OCI-LY1 (cell line): ENCODE measurements around the gene NR1D2.

ENCODE experiments used
- H2AFZ ChIP-seq: fragments of 200-600 bp; sonication (generic), shearing (Covaris generic); 2 replicates; pipeline ENCODE4 v1.6.0; 2014; ENCODE audit warnings: antibody characterized with exemption, mild to moderate bottlenecking, low read length
- H3F3A ChIP-seq: fragments of 200-600 bp; sonication (generic), shearing (Covaris generic); 2 replicates; pipeline ENCODE4 v1.6.0; 2014; ENCODE audit warnings: mild to moderate bottlenecking, antibody characterized with exemption, low read length, moderate library complexity; ENCODE audit not compliant: insufficient read depth
- H3K27ac ChIP-seq: fragments of 200-600 bp; sonication (generic); 2 replicates; pipeline ENCODE4 v1.5.1; 2014; ENCODE audit warnings: low read length, mixed run types, mild to moderate bottlenecking, low read depth; ENCODE audit not compliant: poor library complexity, severe bottlenecking
- H3K27me3 ChIP-seq: fragments of 200-600 bp; sonication (generic); 2 replicates; pipeline ENCODE4 v1.6.0; 2014; ENCODE audit warnings: antibody characterized with exemption, mild to moderate bottlenecking, low read length, moderate library complexity; ENCODE audit not compliant: insufficient read depth
- H3K36me3 ChIP-seq: fragments of 200-600 bp; sonication (generic); 2 replicates; pipeline ENCODE4 v1.6.1; 2014; ENCODE audit warnings: mild to moderate bottlenecking, antibody characterized with exemption, low read length, moderate library complexity, mixed read lengths; ENCODE audit not compliant: insufficient read depth
- H3K4me1 ChIP-seq: fragments of 200-600 bp; sonication (generic); 2 replicates; pipeline ENCODE4 v1.5.1; 2014; ENCODE audit warnings: mild to moderate bottlenecking, low read length, moderate library complexity; ENCODE audit not compliant: insufficient read depth, severe bottlenecking
- H3K4me2 ChIP-seq: fragments of 200-600 bp; sonication (generic), shearing (Covaris generic); 2 replicates; pipeline ENCODE4 v1.6.1; 2014; ENCODE audit warnings: low read length
- H3K4me3 ChIP-seq: fragments of 200-600 bp; sonication (generic); 2 replicates; pipeline ENCODE4 v1.5.1; 2014; ENCODE audit warnings: low read length, low read depth, mild to moderate bottlenecking, mixed read lengths; ENCODE audit not compliant: poor library complexity, severe bottlenecking
- H3K79me2 ChIP-seq: fragments of 200-600 bp; shearing (Covaris generic); 2 replicates; pipeline ENCODE4 v1.6.1; 2016; ENCODE audit warnings: mixed run types, low read length, mixed read lengths; ENCODE audit not compliant: insufficient read depth
- H3K9ac ChIP-seq: fragments of 200-600 bp; sonication (generic), shearing (Covaris generic); 2 replicates; pipeline ENCODE4 v1.6.1; 2014; ENCODE audit warnings: mild to moderate bottlenecking, low read length, mixed read lengths
- H3K9me2 ChIP-seq: fragments of 200-600 bp; sonication (generic), shearing (Covaris generic); 2 replicates; pipeline ENCODE4 v1.6.1; 2014; ENCODE audit warnings: low read depth, mild to moderate bottlenecking, low read length, mixed read lengths
- H3K9me3 ChIP-seq: fragments of 200-600 bp; shearing (Covaris generic); 2 replicates; pipeline ENCODE4 v1.6.1; 2014; ENCODE audit warnings: low read length, mixed read lengths
- H4K20me1 ChIP-seq: fragments of 200-600 bp; sonication (generic), shearing (Covaris generic); 2 replicates; pipeline ENCODE4 v1.6.0; 2016; ENCODE audit warnings: mild to moderate bottlenecking, low read length; ENCODE audit not compliant: insufficient read depth
- EZH2 ChIP-seq: fragments of 200-600 bp; sonication (generic), shearing (Covaris generic); IDR thresholded peaks from 2 replicates; pipeline ENCODE4 v1.8.0; 2017; ENCODE audit warnings: borderline replicate concordance, mixed run types, mild to moderate bottlenecking, antibody characterized with exemption, low read length, moderate library complexity, mixed read lengths
- TF ChIP-seq, protein P1 (sequence below): fragments of 200-600 bp; sonication (generic), shearing (Covaris generic); IDR thresholded peaks from 2 replicates; pipeline ENCODE4 v1.5.1; 2017; ENCODE audit warnings: mild to moderate bottlenecking, antibody characterized with exemption, low read length, moderate library complexity, mixed read lengths

Gene NR1D2

DNA sequence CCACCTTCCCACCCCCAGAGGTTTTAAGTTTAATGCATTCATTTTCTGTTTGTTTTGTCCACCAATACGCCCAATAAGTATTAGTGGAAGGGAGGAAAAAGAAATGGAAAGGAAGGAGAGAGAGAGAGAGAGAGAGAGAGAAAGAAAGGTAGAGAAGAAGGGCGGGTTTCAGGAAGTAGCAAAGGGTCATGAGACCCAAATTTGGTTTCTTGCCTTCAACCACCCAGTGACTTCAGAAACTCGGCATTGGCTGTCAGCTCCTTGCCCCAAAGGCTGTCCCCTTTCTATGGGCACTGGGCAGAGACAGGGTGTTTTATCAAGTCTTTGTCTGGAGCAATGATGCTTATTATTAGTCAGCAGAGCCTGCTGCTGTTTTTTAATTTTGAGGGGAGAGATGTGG lies 13.5 kb upstream of the NR1D2 start:
- H3K9me2 ChIP-seq = no peaks in the 10 kb centered on the region

DNA sequence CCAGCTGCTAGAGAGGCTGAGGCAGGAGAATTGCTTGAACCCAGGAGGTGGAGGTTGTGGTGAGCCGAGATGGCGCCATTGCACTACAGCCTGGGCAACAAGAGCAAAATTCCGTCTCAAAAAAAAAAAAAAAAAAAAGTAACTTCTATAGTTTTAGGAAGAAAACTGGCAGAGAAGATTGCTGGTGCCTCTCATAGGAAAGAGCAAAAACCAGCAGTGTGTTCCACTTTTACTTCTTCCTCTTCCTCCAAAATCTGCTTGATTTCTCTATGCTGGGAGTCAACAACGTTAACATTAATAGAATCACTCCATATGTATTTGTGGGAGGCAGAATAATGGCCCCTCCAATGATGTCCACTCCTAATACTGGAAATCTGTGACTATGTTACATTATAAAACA lies 12.5 kb upstream of the NR1D2 start:
- Histone ChIP-seq H3K4me3 (no peak overlapping the region), H3K27ac (no peak overlapping the region), H3K79me2 (no peaks in the 10 kb centered on the region), H3K9me2 (no peaks in the 10 kb centered on the region), H3F3A (no peaks in the 10 kb centered on the region), H3K36me3 (no peaks in the 10 kb centered on the region), H3K9me3 (no peaks in the 10 kb centered on the region), H2AFZ (no peak overlapping the region), H3K4me2 (no peak overlapping the region), H3K4me1 (peaks cover 13% of the 10 kb centered on the region), H3K9ac (no peak overlapping the region), H4K20me1 (no peaks in the 10 kb centered on the region), H3K27me3 (no peaks in the 10 kb centered on the region)
- TF ChIP-seq, protein P1, sequence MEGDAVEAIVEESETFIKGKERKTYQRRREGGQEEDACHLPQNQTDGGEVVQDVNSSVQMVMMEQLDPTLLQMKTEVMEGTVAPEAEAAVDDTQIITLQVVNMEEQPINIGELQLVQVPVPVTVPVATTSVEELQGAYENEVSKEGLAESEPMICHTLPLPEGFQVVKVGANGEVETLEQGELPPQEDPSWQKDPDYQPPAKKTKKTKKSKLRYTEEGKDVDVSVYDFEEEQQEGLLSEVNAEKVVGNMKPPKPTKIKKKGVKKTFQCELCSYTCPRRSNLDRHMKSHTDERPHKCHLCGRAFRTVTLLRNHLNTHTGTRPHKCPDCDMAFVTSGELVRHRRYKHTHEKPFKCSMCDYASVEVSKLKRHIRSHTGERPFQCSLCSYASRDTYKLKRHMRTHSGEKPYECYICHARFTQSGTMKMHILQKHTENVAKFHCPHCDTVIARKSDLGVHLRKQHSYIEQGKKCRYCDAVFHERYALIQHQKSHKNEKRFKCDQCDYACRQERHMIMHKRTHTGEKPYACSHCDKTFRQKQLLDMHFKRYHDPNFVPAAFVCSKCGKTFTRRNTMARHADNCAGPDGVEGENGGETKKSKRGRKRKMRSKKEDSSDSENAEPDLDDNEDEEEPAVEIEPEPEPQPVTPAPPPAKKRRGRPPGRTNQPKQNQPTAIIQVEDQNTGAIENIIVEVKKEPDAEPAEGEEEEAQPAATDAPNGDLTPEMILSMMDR = no peak
- no peak for TF ChIP-seq EZH2

More for the DNA sequence above, 13.5 kb upstream of the NR1D2 start:
- H3K9ac ChIP-seq = no peak overlapping the region
- no peak overlapping the region for H3K4me3 ChIP-seq
- no peaks in the 10 kb centered on the region for H3F3A ChIP-seq
- no peaks in the 10 kb centered on the region for H3K27me3 ChIP-seq
- peaks cover 13% of the 10 kb centered on the region for H3K4me1 ChIP-seq
- H4K20me1 ChIP-seq = no peaks in the 10 kb centered on the region
- 0 out of 2 replicates have a peak overlapping the region, but pooled peaks have one; percentile 30 for H3K4me2 ChIP-seq
- H3K79me2 ChIP-seq = no peaks in the 10 kb centered on the region
- no peaks in the 10 kb centered on the region for H3K9me3 ChIP-seq
- TF ChIP-seq EZH2 = no peak
- TF ChIP-seq, protein P1 = no peak
- no peak overlapping the region for H3K27ac ChIP-seq
- peak overlapping the region; percentile 99 for H2AFZ ChIP-seq
- no peaks in the 10 kb centered on the region for H3K36me3 ChIP-seq

DNA sequence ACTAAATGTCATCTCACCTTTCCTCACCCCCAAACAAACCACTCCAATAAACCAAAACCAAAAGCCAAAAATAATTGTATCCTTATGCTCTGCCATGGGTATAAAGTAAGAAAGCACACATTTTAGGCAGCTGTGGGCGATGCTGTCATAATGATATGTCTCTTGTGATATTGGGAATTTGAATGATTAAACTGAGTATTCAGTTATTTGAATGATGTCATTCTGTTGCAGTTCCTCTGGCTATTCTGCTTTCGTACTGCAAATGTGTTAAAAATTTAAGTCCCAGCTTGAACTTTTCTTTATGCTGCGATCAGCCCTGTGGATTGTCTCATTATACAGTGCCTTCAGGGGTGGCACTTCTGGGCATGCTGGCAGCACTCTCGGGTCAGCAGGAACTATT lies 10.8 kb upstream of the NR1D2 start:
- H3K9me3 ChIP-seq = no peaks in the 10 kb centered on the region
- H3K27me3 ChIP-seq = no peaks in the 10 kb centered on the region
- TF ChIP-seq, protein P1 = no peak
- no peak for TF ChIP-seq EZH2
- no peak overlapping the region for H3K4me3 ChIP-seq
- no peaks in the 10 kb centered on the region for H3K79me2 ChIP-seq
- no peak overlapping the region for H3K4me2 ChIP-seq
- H3K27ac ChIP-seq = no peak overlapping the region
- no peak overlapping the region for H2AFZ ChIP-seq
- H3K9ac ChIP-seq = no peak overlapping the region
- H3K9me2 ChIP-seq = no peaks in the 10 kb centered on the region
- H3F3A ChIP-seq = no peaks in the 10 kb centered on the region
- H3K36me3 ChIP-seq = no peaks in the 10 kb centered on the region
- no peaks in the 10 kb centered on the region for H4K20me1 ChIP-seq
- H3K4me1 ChIP-seq = peaks cover 8% of the 10 kb centered on the region
